Activated T-helper 17 cell treated with anti-CD3 and anti-CD28 coated beads, Interleukin-2, amount 50 U/mL, for 72 hours (primary cell): ENCODE data around the gene RIPOR3. TPM values are rescaled to one million over a fixed set of nuclear protein-coding genes. Genes with fewer than 3 reads are reported as not detected.
"Not testable (repeated sequence)": the region's sequence is repeated elsewhere in the genome, so short reads cannot be mapped to it uniquely, and the experiment has no call there.

Source experiments
- ATAC-seq: fragments of 150-1000 bp; cut with Tn5 transposase; replicated peaks from 2 replicates; pipeline ENCODE4 v1.10.0; 2021; ENCODE audit warnings: mild to moderate bottlenecking, moderate library complexity
- H3K27ac Mint-ChIP-seq: one replicate; pipeline ENCODE4 v1.8.0; 2022; ENCODE audit warnings: mixed read lengths
- H3K27me3 Mint-ChIP-seq: one replicate; pipeline ENCODE4 v1.8.0; 2022; ENCODE audit warnings: mixed read lengths
- H3K36me3 Mint-ChIP-seq: one replicate; pipeline ENCODE4 v1.8.0; 2022; ENCODE audit warnings: low read depth, mild to moderate bottlenecking, mixed read lengths
- H3K4me1 Mint-ChIP-seq: one replicate; pipeline ENCODE4 v1.8.0; 2022; ENCODE audit warnings: mixed read lengths
- H3K4me3 Mint-ChIP-seq: one replicate; pipeline ENCODE4 v1.8.0; 2022; ENCODE audit warnings: mild to moderate bottlenecking, mixed read lengths
- H3K9me3 Mint-ChIP-seq: one replicate; pipeline ENCODE4 v1.8.0; 2022; ENCODE audit warnings: mixed read lengths
- total RNA-seq, 2 donors: library from RNA; stranded (reverse); gene quantifications; one replicate each; pipeline ENCODE4 v1.2.3, GENCODE V29; 2022

RIPOR3 gene
- total RNA-seq, 2 donors from 2014 or later: not detected

- Mint-ChIP-seq H3K9me3 (no peaks in the 10 kb centered on the region), H3K4me3 (no peak overlapping the region), H3K36me3 (no peaks in the 10 kb centered on the region), H3K4me1 (no peaks in the 10 kb centered on the region), H3K27me3 (peaks cover 3% of the 10 kb centered on the region), H3K27ac (no peak overlapping the region)
- no peak for ATAC-seq
Measured at GRCh38 chr20:50671626-50672025, 19.7 kb downstream of the RIPOR3 start.

GRCh38 chr20:50671010-50671409 lies 20.3 kb downstream of the RIPOR3 start:
- H3K4me3 Mint-ChIP-seq, H3K27ac Mint-ChIP-seq, H3K4me1 Mint-ChIP-seq, H3K27me3 Mint-ChIP-seq, H3K9me3 Mint-ChIP-seq, H3K36me3 Mint-ChIP-seq, ATAC-seq: not testable (repeated sequence)

DNA sequence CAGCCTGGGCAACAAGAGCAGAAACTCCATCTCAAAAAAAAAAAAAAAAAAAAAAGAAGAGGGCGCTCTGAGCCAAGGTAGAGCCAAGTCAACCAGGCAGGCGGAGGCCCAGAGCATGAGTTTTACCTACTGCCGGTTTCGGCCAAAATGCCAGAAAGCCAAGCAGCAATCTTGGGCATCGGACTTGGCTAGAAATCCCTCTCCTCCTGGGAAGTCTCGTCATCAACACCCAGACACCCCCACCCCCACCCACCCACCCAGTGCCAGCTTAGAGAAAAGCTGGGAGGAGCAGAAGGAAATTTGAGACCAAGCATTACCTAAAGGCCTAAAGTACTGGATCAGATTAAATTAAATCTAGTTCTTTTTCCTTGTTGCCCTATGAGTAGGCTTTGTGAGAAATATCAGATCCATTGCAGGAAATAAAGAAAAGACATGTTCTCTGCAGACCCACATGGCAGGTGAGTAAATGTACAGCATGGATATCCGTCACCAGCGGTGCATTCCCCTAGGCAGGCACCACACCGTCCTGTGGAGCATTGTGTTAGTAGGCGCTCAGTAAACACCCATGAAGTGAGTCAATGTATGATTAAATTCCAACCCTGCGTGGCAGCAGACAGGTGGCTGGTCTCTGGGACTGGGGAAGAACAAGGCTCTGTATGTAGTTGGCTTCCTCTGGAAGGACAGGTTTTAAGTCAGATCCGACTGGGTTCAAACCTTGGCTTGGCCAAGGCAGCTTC lies 21.0 kb downstream of the RIPOR3 start:
- no peak for ATAC-seq
- no peak overlapping the region for H3K27ac Mint-ChIP-seq
- no peaks in the 10 kb centered on the region for H3K36me3 Mint-ChIP-seq
- no peak overlapping the region for H3K4me3 Mint-ChIP-seq
- no peaks in the 10 kb centered on the region for H3K9me3 Mint-ChIP-seq
- peaks cover 3% of the 10 kb centered on the region for H3K27me3 Mint-ChIP-seq
- no peaks in the 10 kb centered on the region for H3K4me1 Mint-ChIP-seq

DNA sequence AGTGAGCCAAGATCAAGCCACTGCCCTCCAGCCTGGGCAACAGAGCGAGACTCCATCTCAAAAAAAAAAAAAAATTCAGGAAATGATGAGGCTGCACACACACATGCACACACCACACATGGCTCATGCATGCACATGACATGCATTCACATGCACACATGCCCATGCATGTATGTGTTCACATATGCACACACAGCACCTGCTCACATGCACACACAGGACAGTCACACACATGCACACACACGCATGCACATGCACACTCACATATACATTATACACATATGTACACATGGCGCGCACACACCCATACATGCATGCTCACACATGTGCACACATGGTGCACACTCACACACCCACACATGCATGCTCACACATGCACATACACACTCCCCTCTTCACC lies 22.5 kb downstream of the RIPOR3 start:
- H3K4me1 Mint-ChIP-seq: no peaks in the 10 kb centered on the region
- no peak overlapping the region for H3K4me3 Mint-ChIP-seq
- H3K9me3 Mint-ChIP-seq: no peaks in the 10 kb centered on the region
- peaks cover 7% of the 10 kb centered on the region for H3K27me3 Mint-ChIP-seq
- H3K36me3 Mint-ChIP-seq: no peaks in the 10 kb centered on the region
- H3K27ac Mint-ChIP-seq: no peak overlapping the region
- no peak for ATAC-seq

- no peak for ATAC-seq
- Mint-ChIP-seq H3K9me3 (no peaks in the 10 kb centered on the region), H3K4me1 (no peaks in the 10 kb centered on the region), H3K27me3 (peaks cover 7% of the 10 kb centered on the region), H3K36me3 (no peaks in the 10 kb centered on the region), H3K4me3 (no peak overlapping the region), H3K27ac (no peak overlapping the region)
Measured at GRCh38 chr20:50668326-50668725, 23.0 kb downstream of the RIPOR3 start.

GRCh38 chr20:50666709-50667298 lies 24.5 kb downstream of the RIPOR3 start:
- Mint-ChIP-seq H3K27ac (no peak overlapping the region), H3K9me3 (no peaks in the 10 kb centered on the region), H3K4me1 (no peaks in the 10 kb centered on the region), H3K27me3 (peaks cover 7% of the 10 kb centered on the region), H3K4me3 (no peak overlapping the region), H3K36me3 (no peaks in the 10 kb centered on the region)
- ATAC-seq: no peak

GRCh38 chr20:50664254-50664653 lies 27.1 kb downstream of the RIPOR3 start:
- Mint-ChIP-seq H3K9me3 (no peaks in the 10 kb centered on the region), H3K27me3 (peaks cover 11% of the 10 kb centered on the region), H3K36me3 (no peaks in the 10 kb centered on the region)

DNA sequence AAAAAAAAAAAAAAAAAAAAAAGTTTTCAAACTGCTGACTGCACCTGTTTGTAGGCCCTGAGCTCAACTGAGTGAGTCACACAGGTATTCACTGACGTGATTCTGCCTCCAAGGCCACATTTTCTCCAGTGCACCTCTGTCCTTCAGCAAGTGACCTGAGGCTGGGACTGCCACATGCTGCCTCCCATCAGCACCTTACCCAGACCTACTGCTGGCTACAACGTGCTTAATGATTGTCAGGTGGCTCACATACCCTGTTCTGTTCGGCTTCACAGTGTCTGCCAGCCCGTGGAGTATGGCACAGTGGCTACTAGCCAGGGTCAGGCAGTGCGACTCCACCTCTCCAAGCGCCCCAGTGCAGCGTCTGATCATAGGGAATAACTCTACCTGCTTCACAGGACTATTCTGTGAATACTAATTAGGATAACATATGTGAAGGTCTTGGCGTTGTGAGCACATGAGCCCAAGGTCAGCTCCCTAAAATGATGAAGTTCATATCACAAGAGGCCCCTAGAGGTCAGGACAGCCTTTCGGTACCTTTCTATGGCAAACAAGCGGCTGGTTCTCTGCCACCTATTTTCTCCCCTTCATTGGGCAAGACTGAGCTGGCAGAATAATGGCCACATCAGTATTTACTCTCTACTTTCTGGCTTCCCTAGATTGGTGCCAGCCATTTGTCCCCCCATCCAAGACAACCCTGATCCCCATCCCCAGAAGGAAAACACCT lies 28.1 kb downstream of the RIPOR3 start:
- peaks cover 11% of the 10 kb centered on the region for H3K27me3 Mint-ChIP-seq
- no peaks in the 10 kb centered on the region for H3K9me3 Mint-ChIP-seq
- no peaks in the 10 kb centered on the region for H3K36me3 Mint-ChIP-seq
- H3K4me1 Mint-ChIP-seq: no peaks in the 10 kb centered on the region
- ATAC-seq: peak; percentile 32
- H3K4me3 Mint-ChIP-seq: no peak overlapping the region
- no peak overlapping the region for H3K27ac Mint-ChIP-seq

More at GRCh38 chr20:50664254-50664653, 27.1 kb downstream of the RIPOR3 start:
- Mint-ChIP-seq H3K4me1 (no peaks in the 10 kb centered on the region), H3K27ac (no peak overlapping the region), H3K4me3 (no peak overlapping the region)
- no peak for ATAC-seq

GRCh38 chr20:50659975-50660670 lies 31.2 kb downstream of the RIPOR3 start:
- Mint-ChIP-seq H3K36me3 (no peaks in the 10 kb centered on the region), H3K27ac (no peak overlapping the region), H3K27me3 (peaks cover 12% of the 10 kb centered on the region), H3K9me3 (no peaks in the 10 kb centered on the region), H3K4me3 (no peak overlapping the region), H3K4me1 (no peaks in the 10 kb centered on the region)
- ATAC-seq: no peak

- H3K36me3 Mint-ChIP-seq: no peaks in the 10 kb centered on the region
- H3K4me1 Mint-ChIP-seq: no peaks in the 10 kb centered on the region
- ATAC-seq: no peak
- peaks cover 8% of the 10 kb centered on the region for H3K27me3 Mint-ChIP-seq
- no peak overlapping the region for H3K4me3 Mint-ChIP-seq
- H3K27ac Mint-ChIP-seq: no peak overlapping the region
- H3K9me3 Mint-ChIP-seq: no peaks in the 10 kb centered on the region
Measured at GRCh38 chr20:50658804-50659380, 32.5 kb downstream of the RIPOR3 start.

- Mint-ChIP-seq H3K4me1 (no peaks in the 10 kb centered on the region), H3K27me3 (peaks cover 5% of the 10 kb centered on the region), H3K36me3 (no peaks in the 10 kb centered on the region), H3K9me3 (no peaks in the 10 kb centered on the region), H3K27ac (no peak overlapping the region), H3K4me3 (no peak overlapping the region)
- ATAC-seq: no peak
Measured at GRCh38 chr20:50655311-50655880, 35.9 kb downstream of the RIPOR3 start.

DNA sequence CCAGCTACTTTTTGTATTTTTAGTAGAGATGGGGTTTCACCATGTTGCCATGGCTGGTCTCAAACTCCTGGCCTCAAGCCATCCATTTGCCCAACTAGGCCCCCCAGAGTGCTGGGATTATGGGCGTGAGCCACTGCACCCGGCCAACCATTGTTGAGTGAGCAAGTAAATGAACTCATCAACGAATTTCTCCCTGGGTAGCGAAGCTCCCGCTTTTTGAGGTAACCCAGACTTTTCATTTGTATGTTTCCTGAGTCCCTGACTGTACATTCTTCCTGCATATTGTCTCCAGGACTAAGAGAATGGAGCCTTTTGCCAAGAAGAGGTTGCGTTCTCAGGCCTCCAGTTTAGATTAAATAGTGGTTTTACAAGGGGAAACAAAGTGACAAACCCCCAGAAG lies 36.4 kb downstream of the RIPOR3 start:
- H3K27me3 Mint-ChIP-seq: peaks cover 5% of the 10 kb centered on the region
- no peaks in the 10 kb centered on the region for H3K36me3 Mint-ChIP-seq
- no peak overlapping the region for H3K27ac Mint-ChIP-seq
- no peak for ATAC-seq
- no peaks in the 10 kb centered on the region for H3K9me3 Mint-ChIP-seq
- H3K4me1 Mint-ChIP-seq: no peaks in the 10 kb centered on the region
- H3K4me3 Mint-ChIP-seq: no peak overlapping the region

- peaks cover 5% of the 10 kb centered on the region for H3K27me3 Mint-ChIP-seq
- no peak overlapping the region for H3K27ac Mint-ChIP-seq
- ATAC-seq: no peak
- H3K4me3 Mint-ChIP-seq: no peak overlapping the region
- no peaks in the 10 kb centered on the region for H3K36me3 Mint-ChIP-seq
- H3K9me3 Mint-ChIP-seq: no peaks in the 10 kb centered on the region
- no peaks in the 10 kb centered on the region for H3K4me1 Mint-ChIP-seq
Measured at GRCh38 chr20:50652702-50653294, 38.5 kb downstream of the RIPOR3 start.

DNA sequence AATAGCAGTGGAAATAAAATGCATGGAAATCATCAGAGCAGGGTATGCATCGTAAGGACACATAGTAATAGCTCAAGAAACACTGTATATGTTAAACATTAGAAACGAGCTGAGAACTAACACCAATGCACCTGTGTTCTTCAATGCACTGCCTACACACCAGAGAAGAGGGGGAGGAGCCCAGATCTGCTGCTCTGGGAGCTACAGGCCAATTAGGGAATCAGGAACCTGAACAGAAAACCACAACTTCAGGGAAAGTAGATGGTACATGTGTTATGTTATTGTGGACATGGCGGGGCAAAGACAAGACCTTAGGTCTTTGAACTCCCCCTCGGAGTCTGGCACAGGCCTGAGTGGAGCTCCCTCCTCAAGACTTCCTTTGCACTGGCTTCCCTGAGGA lies 39.7 kb downstream of the RIPOR3 start:
- no peaks in the 10 kb centered on the region for H3K9me3 Mint-ChIP-seq
- no peak overlapping the region for H3K27ac Mint-ChIP-seq
- peaks cover 5% of the 10 kb centered on the region for H3K27me3 Mint-ChIP-seq
- H3K36me3 Mint-ChIP-seq: no peaks in the 10 kb centered on the region
- no peak for ATAC-seq
- no peaks in the 10 kb centered on the region for H3K4me1 Mint-ChIP-seq
- H3K4me3 Mint-ChIP-seq: no peak overlapping the region
